OCI-LY3 (cell line): ENCODE results near the gene ANKRD6.

ENCODE experiments used
- EZH2phosphoT487 ChIP-seq: fragments of 200-600 bp; shearing (Covaris generic); IDR thresholded peaks from 2 replicates; pipeline ENCODE4 v1.6.1; 2018; ENCODE audit warnings: antibody characterized with exemption, mixed run types, low read depth
- TF ChIP-seq, protein P1 (sequence below): fragments of 200-600, 300-600 bp; sonication (generic); IDR thresholded peaks from 2 replicates; pipeline ENCODE4 v1.5.1; 2014; ENCODE audit warnings: antibody characterized with exemption, low read length, low read depth

DNA sequence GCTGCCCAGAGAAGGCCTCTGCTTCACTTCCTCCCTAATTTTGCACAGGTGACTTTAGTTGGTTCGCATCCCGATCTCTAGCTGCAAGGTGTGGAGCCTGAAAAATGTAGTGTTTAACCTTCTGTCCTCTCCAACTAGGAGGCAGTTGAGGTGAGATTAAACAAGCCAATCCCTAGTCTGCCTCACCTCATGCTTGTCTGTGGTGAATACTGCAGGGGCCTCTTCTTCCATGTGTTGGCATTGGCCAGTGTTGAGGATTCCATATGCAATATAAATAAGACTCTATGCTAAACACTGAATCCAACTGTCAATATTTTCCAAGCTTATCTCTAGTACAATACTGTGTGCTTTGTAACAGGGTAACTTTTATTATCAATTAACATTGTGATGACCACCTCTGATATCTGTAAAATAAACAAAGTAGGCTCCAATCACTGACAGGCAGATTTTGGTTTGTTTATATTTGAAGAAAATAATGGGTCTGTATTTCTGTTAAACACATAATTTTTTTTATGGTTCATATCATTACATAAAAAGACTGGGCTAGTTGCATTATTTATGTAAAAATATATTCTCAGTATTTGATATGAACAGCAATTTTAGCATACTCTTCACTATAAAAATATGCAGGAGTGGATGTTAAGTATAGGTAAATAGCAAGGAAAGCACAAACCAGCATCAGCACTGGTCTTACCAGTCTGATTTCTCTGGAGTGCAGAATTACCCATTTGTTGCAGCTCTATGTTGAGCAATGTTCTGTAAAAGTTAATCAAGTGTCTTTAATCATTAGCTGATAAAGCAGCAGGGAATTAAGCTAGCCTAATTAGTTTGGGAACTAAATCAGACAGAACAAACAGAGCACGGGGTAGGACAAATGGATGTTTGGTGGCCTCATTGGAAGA, 74.0 kb downstream of the ANKRD6 start:
- TF ChIP-seq, protein P1, sequence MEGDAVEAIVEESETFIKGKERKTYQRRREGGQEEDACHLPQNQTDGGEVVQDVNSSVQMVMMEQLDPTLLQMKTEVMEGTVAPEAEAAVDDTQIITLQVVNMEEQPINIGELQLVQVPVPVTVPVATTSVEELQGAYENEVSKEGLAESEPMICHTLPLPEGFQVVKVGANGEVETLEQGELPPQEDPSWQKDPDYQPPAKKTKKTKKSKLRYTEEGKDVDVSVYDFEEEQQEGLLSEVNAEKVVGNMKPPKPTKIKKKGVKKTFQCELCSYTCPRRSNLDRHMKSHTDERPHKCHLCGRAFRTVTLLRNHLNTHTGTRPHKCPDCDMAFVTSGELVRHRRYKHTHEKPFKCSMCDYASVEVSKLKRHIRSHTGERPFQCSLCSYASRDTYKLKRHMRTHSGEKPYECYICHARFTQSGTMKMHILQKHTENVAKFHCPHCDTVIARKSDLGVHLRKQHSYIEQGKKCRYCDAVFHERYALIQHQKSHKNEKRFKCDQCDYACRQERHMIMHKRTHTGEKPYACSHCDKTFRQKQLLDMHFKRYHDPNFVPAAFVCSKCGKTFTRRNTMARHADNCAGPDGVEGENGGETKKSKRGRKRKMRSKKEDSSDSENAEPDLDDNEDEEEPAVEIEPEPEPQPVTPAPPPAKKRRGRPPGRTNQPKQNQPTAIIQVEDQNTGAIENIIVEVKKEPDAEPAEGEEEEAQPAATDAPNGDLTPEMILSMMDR, result no peak
- TF ChIP-seq EZH2phosphoT487, result no peak
